GM04504 (cell line): ENCODE results near the gene NCOA5.

Experiments
- DNase-seq: peaks from one replicate; pipeline ENCODE4 v3.0.0-alpha.2; 2012; ENCODE audit warnings: low read depth

The NCOA5 gene

GRCh38 chr20:46014517-46015396, 75.0 kb downstream of the NCOA5 start:
- DNase-seq: no peak

GRCh38 chr20:46013829-46014516, 75.8 kb downstream of the NCOA5 start:
- no peak for DNase-seq

- no peak for DNase-seq
Measured at GRCh38 chr20:46013322-46013828, 76.4 kb downstream of the NCOA5 start.

- no peak for DNase-seq
Measured at GRCh38 chr20:46012921-46013320, 76.8 kb downstream of the NCOA5 start.

- no peak for DNase-seq
Measured at GRCh38 chr20:46011631-46012482, 77.9 kb downstream of the NCOA5 start.
